CD4-positive, alpha-beta memory T cell (primary cell): ENCODE measurements around the gene SLMAP. TPM values are rescaled to one million over a fixed set of nuclear protein-coding genes. Genes with fewer than 3 reads are reported as not detected.

Source experiments
- CTCF ChIA-PET: fragments of 350-600 bp; sonication (Branson Sonifier 250); formaldehyde crosslinking; loops from one replicate; lab custom pipeline; 2021; ENCODE audit warnings: inconsistent platforms; ENCODE audit not compliant: partially characterized antibody; lab: Charles Lee
- POLR2A ChIA-PET: fragments of 350-600 bp; sonication (Branson Sonifier 250); formaldehyde crosslinking; loops from one replicate; lab custom pipeline; 2021; ENCODE audit not compliant: partially characterized antibody; lab: Charles Lee
- DNase-seq, 5 donors: peaks; one replicate each; pipeline versions ENCODE4 v3.0.0 to v3.0.0-alpha.2; 2020 to 2022; ENCODE audit warnings: mixed read lengths in 1 of 5
- H3K27ac ChIP-seq: one replicate; pipeline ENCODE4 v1.7.0; 2013; ENCODE audit warnings: low read depth, low read length
- H3K27me3 ChIP-seq: 2 replicates; pipeline ENCODE4 v1.7.0; 2013; ENCODE audit warnings: mild to moderate bottlenecking, low read length, moderate library complexity; ENCODE audit not compliant: insufficient read depth
- H3K36me3 ChIP-seq: 2 replicates; pipeline ENCODE4 v1.7.0; 2013; ENCODE audit warnings: mild to moderate bottlenecking, low read length, moderate library complexity; ENCODE audit not compliant: insufficient read depth
- H3K4me1 ChIP-seq: 2 replicates; pipeline ENCODE4 v1.7.0; 2013; ENCODE audit warnings: mild to moderate bottlenecking, low read length, moderate library complexity; ENCODE audit not compliant: insufficient read depth
- H3K4me3 ChIP-seq, 2 donors: one replicate each; pipeline ENCODE4 v1.7.0; 2013; ENCODE audit warnings: low read length in 2 of 2, mild to moderate bottlenecking in 1 of 2
- H3K9me3 ChIP-seq, 2 donors: one replicate each; pipeline ENCODE4 v1.7.0; 2013; ENCODE audit warnings: low read length in 2 of 2, control low read depth in 1 of 2; ENCODE audit not compliant: control insufficient read depth in 1 of 2
- H3K27ac Mint-ChIP-seq, 7 donors: one replicate each; pipeline ENCODE4 v1.8.0; 2020 to 2021; ENCODE audit warnings: mixed read lengths in 7 of 7, mild to moderate bottlenecking in 6 of 7, inconsistent platforms in 3 of 7, moderate library complexity in 3 of 7
- H3K27me3 Mint-ChIP-seq, 2 donors: one replicate each; pipeline ENCODE4 v1.8.0; 2020 to 2021; ENCODE audit warnings: mixed read lengths in 2 of 2
- H3K36me3 Mint-ChIP-seq, 2 donors: one replicate each; pipeline ENCODE4 v1.8.0; 2020 to 2021; ENCODE audit warnings: mixed read lengths in 2 of 2, inconsistent platforms in 1 of 2, mild to moderate bottlenecking in 1 of 2
- H3K4me1 Mint-ChIP-seq, 4 donors: one replicate each; pipeline ENCODE4 v1.8.0; 2020 to 2021; ENCODE audit warnings: mixed read lengths in 4 of 4, mild to moderate bottlenecking in 1 of 4
- H3K4me3 Mint-ChIP-seq, 8 donors: one replicate each; pipeline ENCODE4 v1.8.0; 2020 to 2021; ENCODE audit warnings: mixed read lengths in 8 of 8, mild to moderate bottlenecking in 7 of 8, moderate library complexity in 6 of 8, inconsistent platforms in 3 of 8
- H3K9me3 Mint-ChIP-seq, 8 donors: one replicate each; pipeline ENCODE4 v1.8.0; 2020 to 2021; ENCODE audit warnings: mixed read lengths in 8 of 8, mild to moderate bottlenecking in 5 of 8, inconsistent platforms in 3 of 8, moderate library complexity in 1 of 8
- intact Hi-C: fragments of 100-400 bp; cut with micrococcal nuclease; formaldehyde crosslinking; loops from one replicate; pipeline ENCODE4 v1.15.1; 2023
- polyA plus RNA-seq, 2 donors: library from polyadenylated mRNA; unstranded; fragments of 300-500 nt; fragmentation: Illumina TruSeq; gene quantifications; one replicate each; pipeline ENCODE4 v1.2.3, GENCODE V29; 2021
- total RNA-seq, 2 experiments: library from RNA; stranded (reverse); gene quantifications; one replicate each; pipeline ENCODE4 v1.2.3, GENCODE V29; 2021

SLMAP gene
- total and polyA plus RNA-seq, 4 experiments from 2014 or later, result 17.5 to 69.0 (median 43.0) TPM

DNA sequence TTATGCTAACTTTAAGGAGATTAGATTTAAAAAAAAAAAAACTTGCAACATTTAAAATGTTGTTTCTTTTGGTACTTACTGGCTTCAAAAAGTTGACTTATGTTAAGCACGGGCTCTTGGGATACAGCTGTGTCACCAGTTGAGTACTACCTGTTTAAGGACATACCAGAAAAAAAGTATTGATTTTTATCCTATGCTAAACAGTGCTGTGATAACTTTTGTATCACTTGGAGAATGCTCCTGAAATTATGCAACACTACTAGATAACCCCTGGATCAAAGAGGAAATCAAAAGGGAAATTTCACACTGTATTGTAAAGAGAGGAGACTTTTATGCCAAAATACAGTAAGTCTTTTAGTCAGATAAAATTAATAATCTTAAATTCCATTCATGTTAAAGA, 77.7 kb downstream of the SLMAP start:
- Histone ChIP-seq H3K36me3 (no peaks in the 10 kb centered on the region), H3K4me1 (no peaks in the 10 kb centered on the region), H3K27ac (no peak overlapping the region), H3K9me3 (no peaks in the 10 kb centered on the region), H3K4me3 (no peak overlapping the region), H3K27me3 (no peaks in the 10 kb centered on the region)
- Mint-ChIP-seq H3K4me1 (peaks cover 2 to 13% (median 10%) of the 10 kb centered on the region in 4 donors), H3K36me3 (peaks cover 13 to 28% of the 10 kb centered on the region in 2 donors), H3K4me3 (no peak overlapping the region), H3K9me3 (no peaks in the 10 kb centered on the region), H3K27ac (no peak overlapping the region), H3K27me3 (no peaks in the 10 kb centered on the region)
- no peak for DNase-seq
- intact Hi-C loops, result no loop called here
- ChIA-PET CTCF (interaction anchor here (2.1 kb wide), 1 partner anchor 436 kb away, joined by 8 read pairs; no protein-coding TSS in a partner anchor), POLR2A (no interaction called here)

DNA sequence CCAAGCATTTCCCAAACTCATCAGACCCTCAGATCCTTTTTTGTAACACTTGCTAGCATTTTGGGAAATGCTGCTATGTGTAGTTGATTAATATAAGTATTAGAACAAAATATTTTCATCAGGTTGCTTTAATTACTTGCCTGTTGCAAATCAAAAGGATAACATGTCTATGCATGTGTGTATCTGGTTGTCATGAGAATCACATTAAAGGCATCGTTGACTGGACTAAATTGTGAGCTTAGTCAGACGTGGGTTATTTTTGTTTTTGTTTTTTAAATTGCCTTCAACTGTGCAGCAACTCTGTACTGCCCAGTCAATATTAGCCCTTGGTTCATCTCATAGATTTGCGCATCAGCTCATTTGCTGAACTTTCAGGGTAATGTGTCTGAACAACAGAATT, 81.6 kb downstream of the SLMAP start:
- Histone ChIP-seq H3K27ac (no peak overlapping the region), H3K4me3 (no peak overlapping the region), H3K4me1 (no peaks in the 10 kb centered on the region), H3K27me3 (no peaks in the 10 kb centered on the region), H3K9me3 (no peaks in the 10 kb centered on the region), H3K36me3 (no peaks in the 10 kb centered on the region)
- ChIA-PET POLR2A (no interaction called here), CTCF (interaction anchor here (1.1 kb wide), 1 partner anchor 67 kb away, joined by 3 read pairs; no protein-coding TSS in a partner anchor)
- Mint-ChIP-seq H3K4me3 (no peak overlapping the region), H3K4me1 (peaks cover 5 to 17% (median 9%) of the 10 kb centered on the region in 4 donors), H3K36me3 (peaks cover 3 to 15% of the 10 kb centered on the region in 2 donors), H3K9me3 (no peaks in the 10 kb centered on the region), H3K27me3 (no peaks in the 10 kb centered on the region), H3K27ac (no peak overlapping the region)
- intact Hi-C loops, result no loop called here
- DNase-seq, result no peak

DNA sequence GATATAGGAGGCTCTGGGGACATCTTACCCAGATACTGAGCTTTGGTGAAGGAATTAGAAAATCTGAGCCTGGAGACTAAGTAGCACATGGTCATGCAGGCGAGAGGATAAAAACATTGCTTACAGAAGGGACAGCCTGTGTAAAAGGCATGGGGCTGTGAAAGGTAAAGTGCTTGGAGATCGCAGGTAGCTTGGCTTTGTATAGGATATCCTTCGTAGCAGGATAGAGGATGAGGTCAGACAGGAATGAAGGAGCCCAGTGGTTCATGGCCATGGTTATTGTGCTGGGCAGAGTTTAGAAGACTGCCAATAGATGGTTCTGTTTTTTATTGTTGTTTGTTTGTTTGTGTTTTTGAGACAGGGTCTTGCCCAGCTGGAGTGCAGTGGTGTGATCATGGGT, 82.5 kb downstream of the SLMAP start:
- ChIA-PET CTCF (interaction anchor here (1.1 kb wide), 1 partner anchor 68 kb away, joined by 3 read pairs; no protein-coding TSS in a partner anchor), POLR2A (no interaction called here)
- intact Hi-C loops, result no loop called here
- Histone ChIP-seq H3K9me3 (no peaks in the 10 kb centered on the region), H3K4me1 (no peaks in the 10 kb centered on the region), H3K27me3 (no peaks in the 10 kb centered on the region), H3K4me3 (no peak overlapping the region), H3K36me3 (no peaks in the 10 kb centered on the region), H3K27ac (no peak overlapping the region)
- H3K4me1 Mint-ChIP-seq, result peaks cover 5 to 17% (median 9%) of the 10 kb centered on the region in 4 donors
- no peaks in the 10 kb centered on the region for H3K9me3 Mint-ChIP-seq
- H3K27ac Mint-ChIP-seq, result peak overlapping the region in 1 of 7 donors; percentile 19
- H3K36me3 Mint-ChIP-seq, result peaks cover 0 to 13% of the 10 kb centered on the region in 2 donors
- no peaks in the 10 kb centered on the region for H3K27me3 Mint-ChIP-seq
- H3K4me3 Mint-ChIP-seq, result no peak overlapping the region
- no peak for DNase-seq

- peaks cover 5 to 17% (median 9%) of the 10 kb centered on the region in 4 donors for H3K4me1 Mint-ChIP-seq
- H3K36me3 Mint-ChIP-seq, result peaks cover 0 to 10% of the 10 kb centered on the region in 2 donors
- Histone ChIP-seq H3K27me3 (no peaks in the 10 kb centered on the region), H3K9me3 (no peaks in the 10 kb centered on the region), H3K36me3 (no peaks in the 10 kb centered on the region), H3K4me3 (no peak overlapping the region), H3K27ac (no peak overlapping the region), H3K4me1 (no peaks in the 10 kb centered on the region)
- no peak overlapping the region for H3K4me3 Mint-ChIP-seq
- no peaks in the 10 kb centered on the region for H3K27me3 Mint-ChIP-seq
- peak overlapping the region in 2 of 7 donors; percentile 20 to 70 for H3K27ac Mint-ChIP-seq
- intact Hi-C loops, result no loop called here
- no peaks in the 10 kb centered on the region for H3K9me3 Mint-ChIP-seq
- no peak for DNase-seq
- ChIA-PET CTCF (no interaction called here), POLR2A (interaction anchor here (1.2 kb wide), 1 partner anchor 147 kb away, joined by 3 read pairs; the partner anchor contains the start of gene DENND6A)
Measured at GRCh38 chr3:57840473-57840872, 84.4 kb downstream of the SLMAP start.

GRCh38 chr3:57841818-57842217, 85.7 kb downstream of the SLMAP start:
- Histone ChIP-seq H3K4me3 (no peak overlapping the region), H3K4me1 (no peaks in the 10 kb centered on the region), H3K27ac (no peak overlapping the region), H3K27me3 (no peaks in the 10 kb centered on the region), H3K36me3 (no peaks in the 10 kb centered on the region), H3K9me3 (no peaks in the 10 kb centered on the region)
- POLR2A ChIA-PET, result no interaction called here
- intact Hi-C loops, result no loop called here
- CTCF ChIA-PET, result interaction anchor here (0.6 kb wide), 1 partner anchor 64 kb away, joined by 4 read pairs; no protein-coding TSS in a partner anchor
- peak overlapping the region in 1 of 7 donors; percentile 68 for H3K27ac Mint-ChIP-seq
- H3K36me3 Mint-ChIP-seq, result peaks cover 3 to 17% of the 10 kb centered on the region in 2 donors
- DNase-seq, result no peak
- H3K9me3 Mint-ChIP-seq, result no peaks in the 10 kb centered on the region
- peaks cover 5 to 17% (median 9%) of the 10 kb centered on the region in 4 donors for H3K4me1 Mint-ChIP-seq
- H3K4me3 Mint-ChIP-seq, result no peak overlapping the region
- H3K27me3 Mint-ChIP-seq, result no peaks in the 10 kb centered on the region

- Mint-ChIP-seq H3K27me3 (no peaks in the 10 kb centered on the region), H3K4me3 (no peak overlapping the region), H3K9me3 (no peaks in the 10 kb centered on the region), H3K36me3 (peaks cover 10 to 21% of the 10 kb centered on the region in 2 donors), H3K4me1 (no peaks in the 10 kb centered on the region), H3K27ac (peak overlapping the region in 1 of 7 donors; percentile 10)
- ChIA-PET CTCF (no interaction called here), POLR2A (no interaction called here)
- Histone ChIP-seq H3K27me3 (no peaks in the 10 kb centered on the region), H3K27ac (no peak overlapping the region), H3K4me3 (no peak overlapping the region), H3K9me3 (no peaks in the 10 kb centered on the region), H3K4me1 (no peaks in the 10 kb centered on the region), H3K36me3 (no peaks in the 10 kb centered on the region)
- DNase-seq, result no peak
- intact Hi-C loops, result no loop called here
Measured at GRCh38 chr3:57848177-57848738, 92.1 kb downstream of the SLMAP start.

GRCh38 chr3:57851304-57851703, 95.2 kb downstream of the SLMAP start:
- CTCF ChIA-PET, result no interaction called here
- no peak overlapping the region for H3K4me3 Mint-ChIP-seq
- no peaks in the 10 kb centered on the region for H3K4me1 ChIP-seq
- no peak for DNase-seq
- POLR2A ChIA-PET, result no interaction called here
- H3K4me3 ChIP-seq, result no peak overlapping the region
- H3K27me3 Mint-ChIP-seq, result no peaks in the 10 kb centered on the region
- no peaks in the 10 kb centered on the region for H3K4me1 Mint-ChIP-seq
- no peak overlapping the region for H3K27ac Mint-ChIP-seq
- intact Hi-C loops, result no loop called here
- H3K36me3 Mint-ChIP-seq, result peaks cover 8 to 18% of the 10 kb centered on the region in 2 donors
- no peaks in the 10 kb centered on the region for H3K9me3 Mint-ChIP-seq
- no peaks in the 10 kb centered on the region for H3K36me3 ChIP-seq
- H3K9me3 ChIP-seq, result no peaks in the 10 kb centered on the region
- no peaks in the 10 kb centered on the region for H3K27me3 ChIP-seq
- no peak overlapping the region for H3K27ac ChIP-seq
